ENCODE data around the gene TLR2.

DNA sequence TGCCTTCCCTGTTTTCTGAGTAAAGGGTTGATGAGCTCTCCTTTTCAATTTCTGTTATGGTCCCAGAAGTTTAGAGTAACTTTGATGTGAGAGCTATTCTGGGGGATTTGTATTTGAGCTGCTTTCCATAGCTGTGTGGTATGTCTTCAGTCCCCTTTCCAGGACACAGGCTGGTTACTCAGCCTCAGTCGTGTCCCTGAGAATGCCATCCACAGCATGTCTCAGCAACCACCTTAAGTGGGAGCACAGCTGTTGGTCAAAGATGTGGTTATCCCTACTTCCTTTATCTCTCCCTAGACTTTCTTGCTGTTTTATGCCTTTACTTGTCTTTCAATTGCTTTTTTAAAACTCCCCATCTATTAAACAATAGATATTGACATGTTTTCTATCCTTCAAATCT, 38.0 kb downstream of the TLR2 start:
- TF ChIP-seq EZH2 (IDR thresholded peaks at IDR 0.05; ENCODE audit: borderline replicate concordance, low read depth, low read length, poor library complexity, severe bottlenecking) = no peak
- TF ChIP-seq, protein P1, sequence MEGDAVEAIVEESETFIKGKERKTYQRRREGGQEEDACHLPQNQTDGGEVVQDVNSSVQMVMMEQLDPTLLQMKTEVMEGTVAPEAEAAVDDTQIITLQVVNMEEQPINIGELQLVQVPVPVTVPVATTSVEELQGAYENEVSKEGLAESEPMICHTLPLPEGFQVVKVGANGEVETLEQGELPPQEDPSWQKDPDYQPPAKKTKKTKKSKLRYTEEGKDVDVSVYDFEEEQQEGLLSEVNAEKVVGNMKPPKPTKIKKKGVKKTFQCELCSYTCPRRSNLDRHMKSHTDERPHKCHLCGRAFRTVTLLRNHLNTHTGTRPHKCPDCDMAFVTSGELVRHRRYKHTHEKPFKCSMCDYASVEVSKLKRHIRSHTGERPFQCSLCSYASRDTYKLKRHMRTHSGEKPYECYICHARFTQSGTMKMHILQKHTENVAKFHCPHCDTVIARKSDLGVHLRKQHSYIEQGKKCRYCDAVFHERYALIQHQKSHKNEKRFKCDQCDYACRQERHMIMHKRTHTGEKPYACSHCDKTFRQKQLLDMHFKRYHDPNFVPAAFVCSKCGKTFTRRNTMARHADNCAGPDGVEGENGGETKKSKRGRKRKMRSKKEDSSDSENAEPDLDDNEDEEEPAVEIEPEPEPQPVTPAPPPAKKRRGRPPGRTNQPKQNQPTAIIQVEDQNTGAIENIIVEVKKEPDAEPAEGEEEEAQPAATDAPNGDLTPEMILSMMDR (conservative IDR thresholded peaks at IDR 0.05; ENCODE audit: low read depth, low read length) = no peak
